ENCODE measurements around the gene ERFE.

Gene ERFE

GRCh38 chr2:238173692-238174091, 14.9 kb downstream of the ERFE start:
- no peak overlapping the region for H3K4me3 ChIP-seq (ENCODE audit: insufficient read depth, low read length, poor library complexity, severe bottlenecking)
- no peak for TF ChIP-seq EZH2phosphoT487 (conservative IDR thresholded peaks at IDR 0.05; ENCODE audit: low read length)
- TF ChIP-seq CTCF (IDR thresholded peaks at IDR 0.05; ENCODE audit: insufficient read depth, low read length, poor library complexity, severe bottlenecking): no peak
- peaks cover 11% of the 10 kb centered on the region for H3K36me3 ChIP-seq (ENCODE audit: low read length)
- H3K4me2 ChIP-seq (ENCODE audit: low read depth, low read length, poor library complexity, severe bottlenecking): no peak overlapping the region
- no peak overlapping the region for H3K27ac ChIP-seq (ENCODE audit: low read depth, low read length)
- no peaks in the 10 kb centered on the region for H3K9me3 ChIP-seq (ENCODE audit: insufficient read depth, low read length)
- H3K9me2 ChIP-seq (replicated peaks; ENCODE audit: insufficient read depth, low read length): no peaks in the 10 kb centered on the region
- no peaks in the 10 kb centered on the region for H3K79me2 ChIP-seq (ENCODE audit: insufficient read depth, low read length)
- H2AFZ ChIP-seq (ENCODE audit: low read depth, low read length, severe bottlenecking): no peak overlapping the region
- H3K9ac ChIP-seq (ENCODE audit: low read length): no peak overlapping the region
- H3F3A ChIP-seq (ENCODE audit: insufficient read depth): no peaks in the 10 kb centered on the region
- H3K27me3 ChIP-seq (ENCODE audit: low read length): no peaks in the 10 kb centered on the region
- no peaks in the 10 kb centered on the region for H4K20me1 ChIP-seq (ENCODE audit: low read depth, low read length)

GRCh38 chr2:238174291-238174690, 15.5 kb downstream of the ERFE start:
- no peaks in the 10 kb centered on the region for H3F3A ChIP-seq (ENCODE audit: insufficient read depth)
- no peak overlapping the region for H3K27ac ChIP-seq (ENCODE audit: low read depth, low read length)

GRCh38 chr2:238174701-238175100, 15.9 kb downstream of the ERFE start:
- H3K36me3 ChIP-seq (ENCODE audit: low read length): peaks cover 18% of the 10 kb centered on the region
- TF ChIP-seq EZH2phosphoT487 (conservative IDR thresholded peaks at IDR 0.05; ENCODE audit: low read length): no peak
- TF ChIP-seq CTCF (IDR thresholded peaks at IDR 0.05; ENCODE audit: insufficient read depth, low read length, poor library complexity, severe bottlenecking): no peak
- no peak overlapping the region for H3K4me2 ChIP-seq (ENCODE audit: low read depth, low read length, poor library complexity, severe bottlenecking)
- no peaks in the 10 kb centered on the region for H3K9me2 ChIP-seq (replicated peaks; ENCODE audit: insufficient read depth, low read length)
- no peaks in the 10 kb centered on the region for H3K9me3 ChIP-seq (ENCODE audit: insufficient read depth, low read length)
- no peak overlapping the region for H2AFZ ChIP-seq (ENCODE audit: low read depth, low read length, severe bottlenecking)
- no peak overlapping the region for H3K27ac ChIP-seq (ENCODE audit: low read depth, low read length)
- H3F3A ChIP-seq (ENCODE audit: insufficient read depth): no peaks in the 10 kb centered on the region
- H3K79me2 ChIP-seq (ENCODE audit: insufficient read depth, low read length): no peaks in the 10 kb centered on the region
- no peaks in the 10 kb centered on the region for H3K27me3 ChIP-seq (ENCODE audit: low read length)
- H4K20me1 ChIP-seq (ENCODE audit: low read depth, low read length): no peaks in the 10 kb centered on the region
- H3K9ac ChIP-seq (ENCODE audit: low read length): no peak overlapping the region
- no peak overlapping the region for H3K4me3 ChIP-seq (ENCODE audit: insufficient read depth, low read length, poor library complexity, severe bottlenecking)

More at GRCh38 chr2:238174291-238174690, 15.5 kb downstream of the ERFE start:
- H2AFZ ChIP-seq (ENCODE audit: low read depth, low read length, severe bottlenecking): no peak overlapping the region
- no peaks in the 10 kb centered on the region for H3K79me2 ChIP-seq (ENCODE audit: insufficient read depth, low read length)
- peaks cover 14% of the 10 kb centered on the region for H3K36me3 ChIP-seq (ENCODE audit: low read length)
- no peak overlapping the region for H3K4me3 ChIP-seq (ENCODE audit: insufficient read depth, low read length, poor library complexity, severe bottlenecking)
- no peaks in the 10 kb centered on the region for H3K9me3 ChIP-seq (ENCODE audit: insufficient read depth, low read length)
- TF ChIP-seq EZH2phosphoT487 (conservative IDR thresholded peaks at IDR 0.05; ENCODE audit: low read length): no peak
- TF ChIP-seq CTCF (IDR thresholded peaks at IDR 0.05; ENCODE audit: insufficient read depth, low read length, poor library complexity, severe bottlenecking): no peak
- no peak overlapping the region for H3K9ac ChIP-seq (ENCODE audit: low read length)
- no peaks in the 10 kb centered on the region for H3K27me3 ChIP-seq (ENCODE audit: low read length)
- no peaks in the 10 kb centered on the region for H3K9me2 ChIP-seq (replicated peaks; ENCODE audit: insufficient read depth, low read length)
- H4K20me1 ChIP-seq (ENCODE audit: low read depth, low read length): no peaks in the 10 kb centered on the region
- no peak overlapping the region for H3K4me2 ChIP-seq (ENCODE audit: low read depth, low read length, poor library complexity, severe bottlenecking)
